PC-9 (cell line): ENCODE results near the gene ZNF41. TPM values are rescaled to one million over a fixed set of nuclear protein-coding genes. Genes with fewer than 3 reads are reported as not detected.

Experiments used
- BruUV-seq: library from RNA; stranded (reverse); fragments of 400-500 nt; replicated peaks from 2 replicates; lab custom pipeline; 2021; lab: Mats Ljungman, UMichigan
- CTCF ChIA-PET: fragments of 300-600 bp; sonication (Branson Sonifier 250); formaldehyde crosslinking; loops from one replicate; lab custom pipeline; 2022; ENCODE audit warnings: antibody characterized with exemption; lab: Charles Lee
- POLR2A ChIA-PET: fragments of 300-600 bp; sonication (Branson Sonifier 250); formaldehyde crosslinking; loops from one replicate; lab custom pipeline; 2022; ENCODE audit warnings: antibody characterized with exemption; ENCODE audit not compliant: unreplicated experiment; lab: Charles Lee
- DNase-seq, 2 experiments: peaks; one replicate each; pipeline versions ENCODE4 v3.0.0 to v3.0.0-alpha.2; 2015 to 2022; ENCODE audit warnings: mixed read lengths in 1 of 2
- H2AFZ ChIP-seq: fragments of 200-600 bp; sonication (generic); 2 replicates; pipeline ENCODE4 v1.8.1; 2017; ENCODE audit warnings: antibody characterized with exemption
- H3F3A ChIP-seq: fragments of 200-600 bp; sonication (generic); 2 replicates; pipeline ENCODE4 v1.8.1; 2017; ENCODE audit warnings: antibody characterized with exemption, mild to moderate bottlenecking, low read depth; ENCODE audit not compliant: insufficient read depth
- H3K27ac ChIP-seq: fragments of 200-600 bp; sonication (generic); 2 replicates; pipeline ENCODE4 v1.6.1; 2016; ENCODE audit warnings: mixed run types
- H3K27me3 ChIP-seq: fragments of 200-600 bp; sonication (generic); 2 replicates; pipeline ENCODE4 v1.6.1; 2016; ENCODE audit warnings: low read depth, mixed run types; ENCODE audit not compliant: insufficient read depth
- H3K36me3 ChIP-seq: fragments of 200-600 bp; sonication (generic); 2 replicates; pipeline ENCODE4 v1.6.1; 2016; ENCODE audit warnings: low read depth, mixed run types
- H3K4me1 ChIP-seq: fragments of 200-600 bp; sonication (generic); replicated peaks from 2 replicates; pipeline ENCODE4 v1.6.1; 2016; ENCODE audit warnings: mixed run types; ENCODE audit not compliant: insufficient read depth
- H3K4me2 ChIP-seq: fragments of 200-600 bp; sonication (generic); 2 replicates; pipeline ENCODE4 v1.6.1; 2017; ENCODE audit warnings: mixed run types
- H3K4me3 ChIP-seq: fragments of 200-600 bp; sonication (generic); 2 replicates; pipeline ENCODE4 v1.6.1; 2016; ENCODE audit warnings: mixed run types
- H3K79me2 ChIP-seq: fragments of 200-600 bp; sonication (generic); 2 replicates; pipeline ENCODE4 v1.6.1; 2017; ENCODE audit warnings: low read depth, mixed run types
- H3K9me2 ChIP-seq: fragments of 200-600 bp; sonication (generic); 2 replicates; pipeline ENCODE4 v1.8.1; 2017; ENCODE audit warnings: mild to moderate bottlenecking; ENCODE audit not compliant: insufficient read depth
- H3K9me3 ChIP-seq: fragments of 200-600 bp; sonication (generic); 2 replicates; pipeline ENCODE4 v1.8.1; 2016; ENCODE audit warnings: low read depth; ENCODE audit not compliant: insufficient read depth
- H4K20me1 ChIP-seq: fragments of 200-600 bp; sonication (generic); 2 replicates; pipeline ENCODE4 v1.8.1; 2017; ENCODE audit not compliant: insufficient read depth
- EZH2 ChIP-seq: fragments of 200-600 bp; sonication (generic); IDR thresholded peaks from 2 replicates; pipeline ENCODE4 v1.8.0; 2017; ENCODE audit warnings: antibody characterized with exemption, low read depth
- intact Hi-C: fragments of 100-400 bp; cut with micrococcal nuclease; formaldehyde crosslinking; loops from one replicate; pipeline ENCODE4 v1.10.0; 2022; ENCODE audit not compliant: unreplicated experiment
- total RNA-seq: library from RNA; stranded (reverse); gene quantifications from 2 replicates; pipeline ENCODE4 v1.2.3, GENCODE V29; 2021
- TF ChIP-seq, protein P1 (sequence below): fragments of 200-600 bp; sonication (generic); conservative IDR thresholded peaks from 2 replicates; pipeline ENCODE4 v1.6.1; 2017; ENCODE audit warnings: mixed run types, antibody characterized with exemption, mild to moderate bottlenecking, moderate library complexity

The ZNF41 gene
- total RNA-seq, 1 experiment from 2014 or later = 3.1 TPM

DNA sequence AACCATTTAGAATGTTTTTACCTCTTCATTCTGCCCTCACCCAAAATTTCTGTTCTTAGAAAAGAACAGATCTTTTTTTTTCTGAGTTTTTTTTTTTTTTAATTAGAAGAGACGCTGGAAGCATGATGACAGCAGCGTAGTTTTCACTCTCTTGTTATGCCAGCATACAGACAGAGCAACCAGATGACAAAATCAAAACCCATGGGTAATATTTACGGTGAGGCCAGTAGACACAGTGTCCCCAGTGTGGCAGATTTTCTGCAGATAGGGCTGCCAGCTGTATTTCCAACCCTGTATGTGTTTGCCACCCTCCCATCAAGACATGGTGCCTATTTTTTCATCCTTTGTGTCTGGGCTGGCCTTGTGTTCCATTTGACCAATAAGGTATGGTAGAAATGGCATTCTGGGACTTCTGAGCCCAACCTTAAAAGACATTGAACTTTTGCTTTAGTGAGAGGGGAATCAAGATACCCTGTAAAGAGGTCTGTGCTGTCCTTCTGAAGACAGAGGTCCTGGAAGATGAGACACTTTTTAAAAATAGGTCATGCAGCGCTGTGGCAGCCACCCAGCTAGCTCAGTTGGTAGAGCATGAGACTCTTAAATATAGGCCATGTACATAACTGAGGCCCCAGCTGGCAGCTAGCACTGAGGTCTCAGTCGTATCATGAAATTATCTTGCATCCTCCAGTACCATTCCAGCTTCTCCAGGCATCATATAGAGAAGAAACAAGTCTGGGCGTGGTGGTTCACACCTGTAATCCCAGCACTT is 6.7 kb upstream of the ZNF41 start:
- no peak overlapping the region for H3K4me2 ChIP-seq
- H3K27ac ChIP-seq = no peak overlapping the region

DNA sequence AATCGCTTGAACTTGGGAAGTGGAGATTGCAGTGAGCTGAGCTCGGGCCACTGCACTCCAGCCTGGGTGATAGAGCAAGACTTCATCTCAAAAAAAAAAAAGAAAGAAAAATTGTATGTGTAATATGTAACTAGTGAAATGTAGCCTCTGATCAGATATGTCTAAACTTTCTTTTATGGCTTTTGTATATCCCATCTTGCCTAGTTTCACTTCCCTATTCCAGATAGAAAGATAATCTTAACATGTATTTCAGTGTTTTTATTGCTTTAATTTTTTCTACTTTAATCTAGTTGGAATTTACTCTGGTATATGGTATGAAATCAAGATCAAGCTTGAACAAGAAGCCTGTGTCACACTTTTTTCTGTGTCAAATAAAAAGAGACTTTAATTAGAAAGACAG is 1.9 kb upstream of the ZNF41 start:
- Histone ChIP-seq H3F3A (no peaks in the 10 kb centered on the region), H3K36me3 (no peaks in the 10 kb centered on the region), H2AFZ (no peak overlapping the region), H3K9me3 (no peaks in the 10 kb centered on the region), H3K79me2 (peaks cover 10% of the 10 kb centered on the region; the same call in 1 of the 2 replicates), H4K20me1 (no peaks in the 10 kb centered on the region), H3K4me3 (no peak overlapping the region), H3K27ac (no peak overlapping the region), H3K4me2 (peak overlapping the region; percentile 74; the same call in 1 of the 2 replicates), H3K27me3 (no peaks in the 10 kb centered on the region), H3K9me2 (no peaks in the 10 kb centered on the region), H3K4me1 (no peaks in the 10 kb centered on the region)
- ChIA-PET POLR2A (no interaction called here), CTCF (interaction anchor here (0.7 kb wide), 1 partner anchor 455 kb away, joined by 3 read pairs; no protein-coding TSS in a partner anchor)
- no TSS peak for BruUV-seq
- intact Hi-C loops = no loop called here
- DNase-seq = no peak
- TF ChIP-seq, protein P1, sequence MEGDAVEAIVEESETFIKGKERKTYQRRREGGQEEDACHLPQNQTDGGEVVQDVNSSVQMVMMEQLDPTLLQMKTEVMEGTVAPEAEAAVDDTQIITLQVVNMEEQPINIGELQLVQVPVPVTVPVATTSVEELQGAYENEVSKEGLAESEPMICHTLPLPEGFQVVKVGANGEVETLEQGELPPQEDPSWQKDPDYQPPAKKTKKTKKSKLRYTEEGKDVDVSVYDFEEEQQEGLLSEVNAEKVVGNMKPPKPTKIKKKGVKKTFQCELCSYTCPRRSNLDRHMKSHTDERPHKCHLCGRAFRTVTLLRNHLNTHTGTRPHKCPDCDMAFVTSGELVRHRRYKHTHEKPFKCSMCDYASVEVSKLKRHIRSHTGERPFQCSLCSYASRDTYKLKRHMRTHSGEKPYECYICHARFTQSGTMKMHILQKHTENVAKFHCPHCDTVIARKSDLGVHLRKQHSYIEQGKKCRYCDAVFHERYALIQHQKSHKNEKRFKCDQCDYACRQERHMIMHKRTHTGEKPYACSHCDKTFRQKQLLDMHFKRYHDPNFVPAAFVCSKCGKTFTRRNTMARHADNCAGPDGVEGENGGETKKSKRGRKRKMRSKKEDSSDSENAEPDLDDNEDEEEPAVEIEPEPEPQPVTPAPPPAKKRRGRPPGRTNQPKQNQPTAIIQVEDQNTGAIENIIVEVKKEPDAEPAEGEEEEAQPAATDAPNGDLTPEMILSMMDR = no peak
- no peak for TF ChIP-seq EZH2

More for the DNA sequence above, 6.7 kb upstream of the ZNF41 start:
- no peaks in the 10 kb centered on the region for H3K27me3 ChIP-seq
- no peaks in the 10 kb centered on the region for H4K20me1 ChIP-seq
- no peak overlapping the region for H2AFZ ChIP-seq
- POLR2A ChIA-PET = no interaction called here
- H3K36me3 ChIP-seq = no peaks in the 10 kb centered on the region
- CTCF ChIA-PET = no interaction called here
- no TSS peak for BruUV-seq
- no peak overlapping the region for H3K4me3 ChIP-seq
- TF ChIP-seq, protein P1 = no peak
- no peak for TF ChIP-seq EZH2
- H3K4me1 ChIP-seq = no peaks in the 10 kb centered on the region
- no peaks in the 10 kb centered on the region for H3K9me3 ChIP-seq
- no peaks in the 10 kb centered on the region for H3F3A ChIP-seq
- intact Hi-C loops = no loop called here
- H3K9me2 ChIP-seq = no peaks in the 10 kb centered on the region
- no peaks in the 10 kb centered on the region for H3K79me2 ChIP-seq
- no peak for DNase-seq

DNA sequence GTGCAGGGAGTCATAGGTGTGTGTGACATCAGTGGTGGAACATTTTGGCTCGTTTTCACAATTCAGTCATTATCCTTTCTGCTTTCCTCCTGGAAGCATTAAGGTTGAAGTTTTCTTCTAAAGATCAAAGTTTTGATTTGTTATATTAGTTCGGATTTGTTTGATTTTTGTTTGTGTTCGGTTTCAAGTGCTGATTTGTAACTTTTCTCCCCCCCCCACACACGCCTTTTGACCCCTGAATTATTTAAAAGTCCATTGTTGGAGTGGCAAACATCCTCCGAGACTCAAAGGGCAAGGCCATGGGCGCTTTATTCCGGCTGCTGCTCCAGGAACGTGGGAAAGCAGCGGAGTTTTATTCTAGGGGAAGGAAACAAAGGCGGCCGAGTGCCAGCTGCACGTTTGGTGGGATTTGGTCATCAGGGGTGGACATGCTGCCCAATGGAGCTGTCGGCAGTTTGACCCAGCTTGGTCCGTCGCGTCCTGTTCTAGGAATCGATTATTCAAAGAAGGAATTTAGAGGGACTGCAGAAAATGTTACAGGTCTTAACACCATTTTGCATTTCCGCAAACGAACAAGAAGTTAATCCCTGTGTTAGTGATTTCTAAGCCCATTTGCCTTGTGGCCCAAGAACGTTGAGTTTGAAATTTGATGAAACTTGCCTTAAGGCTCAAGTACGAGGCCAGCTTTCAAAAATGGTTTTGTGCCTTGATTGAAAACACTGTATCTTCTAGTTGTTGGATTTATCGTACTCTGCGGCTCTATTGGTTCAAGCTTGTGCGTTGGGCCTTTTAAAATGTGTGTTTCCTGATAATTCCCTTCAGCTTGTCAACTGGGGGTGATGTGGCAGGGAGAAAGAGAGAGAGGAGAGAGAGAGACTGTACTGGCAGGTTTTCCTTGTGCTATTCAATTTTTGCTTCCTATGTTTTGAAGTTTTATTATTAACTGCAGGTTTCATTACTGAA is 565 bp upstream of the ZNF41 start:
- Histone ChIP-seq H3F3A (no peaks in the 10 kb centered on the region), H3K9me3 (no peaks in the 10 kb centered on the region), H3K27ac (peak overlapping the region; percentile 71), H3K36me3 (no peaks in the 10 kb centered on the region), H3K27me3 (no peaks in the 10 kb centered on the region), H3K4me1 (no peaks in the 10 kb centered on the region), H4K20me1 (no peaks in the 10 kb centered on the region), H3K4me2 (peak overlapping the region; percentile 74), H3K79me2 (peaks cover 10% of the 10 kb centered on the region; the same call in 1 of the 2 replicates), H2AFZ (no peak overlapping the region; the same call in 1 of the 2 replicates), H3K4me3 (peak overlapping the region; percentile 57), H3K9me2 (no peaks in the 10 kb centered on the region)
- ChIA-PET POLR2A (interaction anchor here (0.6 to 0.7 kb wide), 2 partner anchors 40 to 141 kb away, joined by 3 read pairs; no protein-coding TSS in a partner anchor), CTCF (no interaction called here)
- intact Hi-C loops = no loop called here
- no peak for DNase-seq
- BruUV-seq = TSS peak; percentile 66
- no peak for TF ChIP-seq EZH2
- TF ChIP-seq, protein P1 = no peak
